NCI-H128 (cell line): ENCODE results near the gene RPS15.
"Not testable (repeated sequence)": the region's sequence is repeated elsewhere in the genome, so short reads cannot be mapped to it uniquely, and the experiment has no call there.

Experiments
- DNase-seq: peaks from one replicate; lab custom pipeline; 2025; ENCODE audit not compliant: unreplicated experiment; lab: John Stamatoyannopoulos, UW

The RPS15 gene

GRCh38 chr19:1467490-1468273 lies 29.5 kb downstream of the RPS15 start:
- DNase-seq: no peak

- no peak for DNase-seq
Observed at GRCh38 chr19:1468274-1468820, 30.2 kb downstream of the RPS15 start.

GRCh38 chr19:1468821-1469254 lies 30.6 kb downstream of the RPS15 start:
- DNase-seq: no peak

GRCh38 chr19:1469255-1470054 lies 31.3 kb downstream of the RPS15 start:
- DNase-seq: no peak

- DNase-seq: no peak
Observed at GRCh38 chr19:1470055-1470304, 31.8 kb downstream of the RPS15 start.

GRCh38 chr19:1470305-1471009 lies 32.3 kb downstream of the RPS15 start:
- DNase-seq: no peak

- no peak for DNase-seq
Observed at GRCh38 chr19:1471010-1471514, 32.9 kb downstream of the RPS15 start.

GRCh38 chr19:1471515-1472160 lies 33.4 kb downstream of the RPS15 start:
- DNase-seq: no peak

GRCh38 chr19:1472231-1473084 lies 34.3 kb downstream of the RPS15 start:
- DNase-seq: no peak

- no peak for DNase-seq
Observed at GRCh38 chr19:1473085-1473851, 35.1 kb downstream of the RPS15 start.

GRCh38 chr19:1474011-1474764 lies 36.0 kb downstream of the RPS15 start:
- no peak for DNase-seq

GRCh38 chr19:1474765-1475351 lies 36.7 kb downstream of the RPS15 start:
- DNase-seq: no peak

GRCh38 chr19:1475751-1476437 lies 37.7 kb downstream of the RPS15 start:
- DNase-seq: no peak

- DNase-seq: not testable (repeated sequence)
Observed at GRCh38 chr19:1477056-1477455, 38.9 kb downstream of the RPS15 start.

GRCh38 chr19:1478934-1479707 lies 40.9 kb downstream of the RPS15 start, which contains the start of gene C19orf25:
TSS of gene C19orf25 (minus strand) at chr19:1479215. CDS start at chr19:1478903, 312 bp downstream.
- DNase-seq: peak; percentile 83

- DNase-seq: no peak
Observed at GRCh38 chr19:1481224-1481892, 43.2 kb downstream of the RPS15 start.
